ENCODE measurements around the gene HAAO.

The HAAO gene

DNA sequence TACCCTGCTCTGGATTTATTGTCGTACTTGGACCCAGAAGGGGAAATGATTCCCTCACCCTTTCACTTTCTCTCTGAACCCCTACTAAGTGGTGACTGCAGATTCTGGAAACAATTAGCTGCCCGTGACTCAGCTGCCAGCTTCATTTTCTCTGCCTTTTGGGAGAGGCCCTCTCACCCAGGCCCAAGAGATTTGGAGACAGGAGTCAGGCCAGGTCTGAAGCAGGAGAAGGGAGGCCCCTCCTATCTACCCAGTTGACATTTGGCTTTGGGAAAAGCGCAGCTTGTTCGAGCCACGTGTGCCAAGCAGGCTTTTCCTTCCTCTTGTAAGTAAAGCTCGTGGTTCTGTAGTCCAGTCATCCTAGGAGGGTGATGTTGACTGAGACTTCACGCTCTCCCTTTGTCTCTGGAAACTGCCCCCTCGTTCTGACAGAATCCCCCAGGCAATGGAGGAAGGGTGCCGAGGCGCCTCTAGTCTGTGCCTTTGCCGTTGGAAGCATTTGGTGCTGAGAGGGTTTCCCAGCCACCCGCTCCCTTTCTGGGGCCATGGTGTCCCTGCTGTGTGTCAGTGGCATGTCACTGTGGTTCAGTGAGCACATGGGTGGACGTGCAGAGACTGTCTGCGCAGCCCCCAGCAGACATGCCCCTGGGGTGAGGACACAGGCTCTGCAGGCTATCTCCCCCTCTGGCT, 37.0 kb downstream of the HAAO start:
- TF ChIP-seq RAD21 (IDR thresholded peaks at IDR 0.05; ENCODE audit: low read depth) (no peak), EGR1 (IDR thresholded peaks at IDR 0.05) (no peak), NFIC (IDR thresholded peaks at IDR 0.05) (no peak), EP300 (IDR thresholded peaks at IDR 0.05; ENCODE audit: borderline replicate concordance) (no peak), FOXM1 (IDR thresholded peaks at IDR 0.05; ENCODE audit: borderline replicate concordance, low read depth) (no peak), TCF12 (IDR thresholded peaks at IDR 0.05; ENCODE audit: low read depth) (no peak)

DNA sequence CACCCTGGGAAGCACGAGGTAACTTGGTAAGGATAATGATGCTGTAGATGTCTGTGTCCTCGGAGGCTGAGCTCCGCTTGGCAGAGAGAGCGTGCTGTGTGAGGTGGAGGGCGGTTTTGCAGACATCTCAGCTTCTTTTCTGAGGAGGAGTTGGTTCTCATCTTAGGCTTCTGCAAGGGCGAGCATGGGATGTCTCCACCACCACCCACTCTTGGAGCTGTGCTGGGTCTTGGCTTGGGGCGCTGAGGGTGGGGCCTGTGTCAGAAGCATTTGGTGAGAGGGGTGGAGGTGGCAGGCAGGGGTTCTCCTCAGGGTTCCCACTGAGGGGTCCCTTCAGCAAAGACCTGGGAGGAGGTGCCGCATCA, 37.6 kb downstream of the HAAO start:
- no peak for TF ChIP-seq TAF1 (IDR thresholded peaks at IDR 0.05; ENCODE audit: low read depth)
- TF ChIP-seq TCF12 (IDR thresholded peaks at IDR 0.05; ENCODE audit: low read depth) = no peak
- no peak for TF ChIP-seq TEAD4 (IDR thresholded peaks at IDR 0.05)
- TF ChIP-seq YY1 (IDR thresholded peaks at IDR 0.05; ENCODE audit: low read depth) = no peak
- no peak for TF ChIP-seq FOXM1 (IDR thresholded peaks at IDR 0.05; ENCODE audit: borderline replicate concordance, low read depth)
- TF ChIP-seq RAD21 (IDR thresholded peaks at IDR 0.05; ENCODE audit: low read depth) = no peak
- TF ChIP-seq CREB1 (IDR thresholded peaks at IDR 0.05; ENCODE audit: low read depth) = no peak
- TF ChIP-seq EP300 (IDR thresholded peaks at IDR 0.05; ENCODE audit: borderline replicate concordance) = no peak
- TF ChIP-seq, protein P1, sequence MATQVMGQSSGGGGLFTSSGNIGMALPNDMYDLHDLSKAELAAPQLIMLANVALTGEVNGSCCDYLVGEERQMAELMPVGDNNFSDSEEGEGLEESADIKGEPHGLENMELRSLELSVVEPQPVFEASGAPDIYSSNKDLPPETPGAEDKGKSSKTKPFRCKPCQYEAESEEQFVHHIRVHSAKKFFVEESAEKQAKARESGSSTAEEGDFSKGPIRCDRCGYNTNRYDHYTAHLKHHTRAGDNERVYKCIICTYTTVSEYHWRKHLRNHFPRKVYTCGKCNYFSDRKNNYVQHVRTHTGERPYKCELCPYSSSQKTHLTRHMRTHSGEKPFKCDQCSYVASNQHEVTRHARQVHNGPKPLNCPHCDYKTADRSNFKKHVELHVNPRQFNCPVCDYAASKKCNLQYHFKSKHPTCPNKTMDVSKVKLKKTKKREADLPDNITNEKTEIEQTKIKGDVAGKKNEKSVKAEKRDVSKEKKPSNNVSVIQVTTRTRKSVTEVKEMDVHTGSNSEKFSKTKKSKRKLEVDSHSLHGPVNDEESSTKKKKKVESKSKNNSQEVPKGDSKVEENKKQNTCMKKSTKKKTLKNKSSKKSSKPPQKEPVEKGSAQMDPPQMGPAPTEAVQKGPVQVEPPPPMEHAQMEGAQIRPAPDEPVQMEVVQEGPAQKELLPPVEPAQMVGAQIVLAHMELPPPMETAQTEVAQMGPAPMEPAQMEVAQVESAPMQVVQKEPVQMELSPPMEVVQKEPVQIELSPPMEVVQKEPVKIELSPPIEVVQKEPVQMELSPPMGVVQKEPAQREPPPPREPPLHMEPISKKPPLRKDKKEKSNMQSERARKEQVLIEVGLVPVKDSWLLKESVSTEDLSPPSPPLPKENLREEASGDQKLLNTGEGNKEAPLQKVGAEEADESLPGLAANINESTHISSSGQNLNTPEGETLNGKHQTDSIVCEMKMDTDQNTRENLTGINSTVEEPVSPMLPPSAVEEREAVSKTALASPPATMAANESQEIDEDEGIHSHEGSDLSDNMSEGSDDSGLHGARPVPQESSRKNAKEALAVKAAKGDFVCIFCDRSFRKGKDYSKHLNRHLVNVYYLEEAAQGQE (IDR thresholded peaks at IDR 0.05; ENCODE audit: low read depth) = no peak
- no peak for TF ChIP-seq ZBTB7A (IDR thresholded peaks at IDR 0.05; ENCODE audit: low read depth)
- no peak for TF ChIP-seq NFIC (IDR thresholded peaks at IDR 0.05)
- TF ChIP-seq CEBPB (IDR thresholded peaks at IDR 0.05) = no peak
- TF ChIP-seq, protein P2, sequence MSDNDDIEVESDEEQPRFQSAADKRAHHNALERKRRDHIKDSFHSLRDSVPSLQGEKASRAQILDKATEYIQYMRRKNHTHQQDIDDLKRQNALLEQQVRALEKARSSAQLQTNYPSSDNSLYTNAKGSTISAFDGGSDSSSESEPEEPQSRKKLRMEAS (IDR thresholded peaks at IDR 0.05) = no peak
- no peak for TF ChIP-seq EGR1 (IDR thresholded peaks at IDR 0.05)

DNA sequence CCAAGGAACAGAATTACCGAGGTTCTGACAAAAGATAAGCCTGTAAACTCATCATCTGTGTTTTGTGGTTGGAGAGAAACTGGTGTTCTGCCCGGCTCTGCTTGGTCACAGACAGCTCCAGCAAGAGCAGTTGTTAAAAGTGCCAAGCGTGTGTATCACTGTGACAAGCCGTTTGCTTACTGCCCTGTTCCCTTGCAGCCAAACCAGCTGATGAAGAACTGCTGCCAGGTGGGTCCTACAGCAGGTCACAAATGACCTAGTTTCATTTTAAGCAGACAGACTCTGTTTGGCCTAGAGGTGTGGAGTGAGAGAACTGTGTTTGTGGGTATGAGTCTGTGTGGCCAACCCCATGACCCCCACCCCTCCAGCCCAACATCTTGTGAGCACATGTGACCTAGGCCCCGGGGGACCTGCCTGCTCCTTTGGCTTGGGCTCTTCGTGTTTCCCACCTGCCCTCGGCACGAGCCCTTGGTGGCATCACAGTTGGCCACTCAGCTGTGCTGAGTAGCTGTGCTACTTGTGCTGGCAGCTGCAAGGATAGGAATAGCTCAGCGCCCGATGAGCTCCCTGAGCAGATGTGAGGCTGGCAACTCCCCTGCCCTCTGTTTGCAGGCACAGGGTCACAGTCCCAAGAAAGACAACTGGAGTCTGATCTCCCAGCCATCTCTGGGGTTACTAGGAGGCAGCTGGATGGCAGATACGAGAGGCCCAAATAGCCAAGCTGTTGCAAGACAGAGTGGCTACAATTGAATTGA, 38.2 kb downstream of the HAAO start:
- TF ChIP-seq YY1 (IDR thresholded peaks at IDR 0.05; ENCODE audit: low read depth) (no peak), ZBTB7A (IDR thresholded peaks at IDR 0.05; ENCODE audit: low read depth) (no peak), FOXM1 (IDR thresholded peaks at IDR 0.05; ENCODE audit: borderline replicate concordance, low read depth) (no peak), TAF1 (IDR thresholded peaks at IDR 0.05; ENCODE audit: low read depth) (no peak), TCF12 (IDR thresholded peaks at IDR 0.05; ENCODE audit: low read depth) (no peak), RAD21 (IDR thresholded peaks at IDR 0.05; ENCODE audit: low read depth) (no peak), EGR1 (IDR thresholded peaks at IDR 0.05) (no peak), TEAD4 (IDR thresholded peaks at IDR 0.05) (no peak), NFIC (IDR thresholded peaks at IDR 0.05) (no peak), CREB1 (IDR thresholded peaks at IDR 0.05; ENCODE audit: low read depth) (no peak), EP300 (IDR thresholded peaks at IDR 0.05; ENCODE audit: borderline replicate concordance) (no peak)
- TF ChIP-seq, protein P1 (IDR thresholded peaks at IDR 0.05; ENCODE audit: low read depth) = no peak
- TF ChIP-seq, protein P3, sequence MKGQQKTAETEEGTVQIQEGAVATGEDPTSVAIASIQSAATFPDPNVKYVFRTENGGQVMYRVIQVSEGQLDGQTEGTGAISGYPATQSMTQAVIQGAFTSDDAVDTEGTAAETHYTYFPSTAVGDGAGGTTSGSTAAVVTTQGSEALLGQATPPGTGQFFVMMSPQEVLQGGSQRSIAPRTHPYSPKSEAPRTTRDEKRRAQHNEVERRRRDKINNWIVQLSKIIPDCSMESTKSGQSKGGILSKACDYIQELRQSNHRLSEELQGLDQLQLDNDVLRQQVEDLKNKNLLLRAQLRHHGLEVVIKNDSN (IDR thresholded peaks at IDR 0.05) = no peak
- TF ChIP-seq, protein P2 (IDR thresholded peaks at IDR 0.05) = no peak

DNA sequence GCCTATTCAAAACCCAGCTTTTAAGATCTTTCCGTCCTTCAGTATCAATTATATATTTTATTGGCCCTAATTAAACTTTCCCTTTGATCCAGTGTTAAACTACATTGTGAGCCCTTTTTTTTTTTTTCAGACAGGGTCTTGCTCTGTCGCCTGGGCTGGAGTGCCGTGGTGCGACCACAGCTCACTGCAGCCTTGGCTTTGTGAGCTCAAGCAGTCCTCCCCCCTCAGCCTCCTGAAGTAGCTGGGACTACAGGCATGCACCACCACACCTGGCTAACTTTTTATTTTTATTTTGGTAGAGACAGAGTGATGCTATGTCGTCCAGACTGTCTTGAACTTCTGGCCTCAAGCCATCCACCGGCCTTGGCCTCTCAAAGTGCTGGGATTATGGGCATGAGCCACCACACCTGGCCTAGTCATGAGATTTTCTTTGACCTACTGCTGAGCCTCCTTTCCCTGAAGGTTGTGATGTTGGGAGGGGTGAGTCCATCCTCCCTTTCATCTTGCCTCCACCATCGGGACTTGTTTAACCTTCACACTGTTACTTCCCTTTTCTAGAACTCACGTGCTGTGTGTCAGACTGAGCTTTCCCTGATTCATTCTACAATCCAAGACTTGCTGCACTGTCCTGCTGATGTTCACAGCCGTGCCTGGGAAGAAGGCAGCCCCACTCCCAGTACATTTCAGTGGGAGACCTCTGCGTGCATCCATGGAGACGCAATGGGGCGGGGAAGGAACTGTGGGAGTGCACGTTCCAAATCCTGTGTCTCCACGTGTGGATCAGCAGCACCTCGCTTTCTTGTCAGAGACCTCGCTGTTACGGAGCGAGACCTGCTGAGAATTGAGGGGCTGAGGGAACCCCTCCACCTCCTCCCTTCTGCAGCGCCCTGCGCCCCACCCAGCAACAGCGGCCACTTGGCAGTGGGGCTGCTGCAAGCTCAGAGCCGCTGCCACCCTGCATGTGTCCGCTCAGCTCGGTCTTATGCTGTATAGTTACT, 39.3 kb downstream of the HAAO start:
- TF ChIP-seq TCF12 (IDR thresholded peaks at IDR 0.05; ENCODE audit: low read depth) = no peak
- no peak for TF ChIP-seq TEAD4 (IDR thresholded peaks at IDR 0.05)
- TF ChIP-seq TAF1 (IDR thresholded peaks at IDR 0.05; ENCODE audit: low read depth) = no peak
- TF ChIP-seq EP300 (IDR thresholded peaks at IDR 0.05; ENCODE audit: borderline replicate concordance) = no peak
- TF ChIP-seq RAD21 (IDR thresholded peaks at IDR 0.05; ENCODE audit: low read depth) = no peak
- TF ChIP-seq, protein P3 (IDR thresholded peaks at IDR 0.05) = no peak
- TF ChIP-seq CREB1 (IDR thresholded peaks at IDR 0.05; ENCODE audit: low read depth) = no peak
- TF ChIP-seq FOXM1 (IDR thresholded peaks at IDR 0.05; ENCODE audit: borderline replicate concordance, low read depth) = no peak
- TF ChIP-seq NFIC (IDR thresholded peaks at IDR 0.05) = no peak
- TF ChIP-seq EGR1 (IDR thresholded peaks at IDR 0.05) = no peak
- TF ChIP-seq, protein P1 (IDR thresholded peaks at IDR 0.05; ENCODE audit: low read depth) = no peak
- no peak for TF ChIP-seq YY1 (IDR thresholded peaks at IDR 0.05; ENCODE audit: low read depth)
